HG03097 (cell line): ENCODE data around the gene RASA2.
"Not testable (repeated sequence)": the region's sequence is repeated elsewhere in the genome, so short reads cannot be mapped to it uniquely, and the experiment has no call there.

ENCODE experiments used
- ATAC-seq: cut with Tn5 transposase; IDR thresholded peaks from one replicate; pipeline ENCODE4 v1.9.1; 2021; ENCODE audit not compliant: unreplicated experiment, low FRiP score

RASA2 gene

GRCh38 chr3:141493184-141493583 lies 6.4 kb downstream of the RASA2 start:
- ATAC-seq, result no peak

- not testable (repeated sequence) for ATAC-seq
Observed at GRCh38 chr3:141497589-141497988, 10.8 kb downstream of the RASA2 start.

- ATAC-seq, result peak; percentile 83
Observed at GRCh38 chr3:141498598-141499223, 11.9 kb downstream of the RASA2 start.

- ATAC-seq, result no peak
Observed at GRCh38 chr3:141499284-141499683, 12.5 kb downstream of the RASA2 start.

GRCh38 chr3:141499965-141500364 lies 13.1 kb downstream of the RASA2 start:
- no peak for ATAC-seq

- no peak for ATAC-seq
Observed at GRCh38 chr3:141500397-141500796, 13.6 kb downstream of the RASA2 start.

- ATAC-seq, result no peak
Observed at GRCh38 chr3:141505166-141505565, 18.3 kb downstream of the RASA2 start.

- ATAC-seq, result no peak
Observed at GRCh38 chr3:141506071-141506470, 19.2 kb downstream of the RASA2 start.

- no peak for ATAC-seq
Observed at GRCh38 chr3:141507392-141508066, 20.7 kb downstream of the RASA2 start.

- no peak for ATAC-seq
Observed at GRCh38 chr3:141508067-141508436, 21.2 kb downstream of the RASA2 start.

GRCh38 chr3:141511361-141511760 lies 24.5 kb downstream of the RASA2 start:
- no peak for ATAC-seq

- ATAC-seq, result no peak
Observed at GRCh38 chr3:141514382-141514781, 27.6 kb downstream of the RASA2 start.

GRCh38 chr3:141519587-141519986 lies 32.8 kb downstream of the RASA2 start:
- no peak for ATAC-seq

GRCh38 chr3:141521781-141522180 lies 35.0 kb downstream of the RASA2 start:
- ATAC-seq, result no peak

- ATAC-seq, result no peak
Observed at GRCh38 chr3:141523615-141524375, 37.0 kb downstream of the RASA2 start.

- ATAC-seq, result no peak
Observed at GRCh38 chr3:141524988-141525387, 38.2 kb downstream of the RASA2 start.

GRCh38 chr3:141525814-141526213 lies 39.0 kb downstream of the RASA2 start:
- ATAC-seq, result no peak

GRCh38 chr3:141526709-141527108 lies 39.9 kb downstream of the RASA2 start:
- no peak for ATAC-seq

GRCh38 chr3:141528800-141529199 lies 42.0 kb downstream of the RASA2 start:
- no peak for ATAC-seq

GRCh38 chr3:141529256-141529655 lies 42.4 kb downstream of the RASA2 start:
- no peak for ATAC-seq

- ATAC-seq, result no peak
Observed at GRCh38 chr3:141529717-141530414, 43.0 kb downstream of the RASA2 start.
